HEK293 (cell line): ENCODE measurements around the gene SMIM41.

ENCODE experiments used
- CTCF ChIA-PET: fragments of 350-600 bp; formaldehyde crosslinking; extraction: SDS; loops from one replicate; lab custom pipeline; 2021; ENCODE audit warnings: antibody characterized with exemption; lab: Yijun Ruan, JAX
- POLR2A ChIA-PET: fragments of 300-600 bp; formaldehyde crosslinking; extraction: SDS; loops from one replicate; lab custom pipeline; 2020; ENCODE audit warnings: antibody characterized with exemption, inconsistent platforms; lab: Yijun Ruan, JAX
- H3K27ac ChIP-seq: fragments of 200-500 bp; sonication (Bioruptor generic); 2 replicates; pipeline ENCODE4 v1.5.1; 2014; ENCODE audit warnings: low read depth, low read length, control low read depth, inconsistent platforms; ENCODE audit errors: extremely low read depth
- H3K36me3 ChIP-seq, 2 experiments: fragments of 200-500 bp in 1 of 2; sonication (Bioruptor generic) in 1 of 2; 1 replicate in 1 of 2; 2 replicates in 1 of 2; pipeline ENCODE4 v1.5.1; 2014 to 2017; ENCODE audit warnings: inconsistent platforms in 2 of 2, low read length in 2 of 2; ENCODE audit not compliant: control insufficient read depth in 2 of 2, insufficient read depth in 1 of 2
- H3K4me1 ChIP-seq: fragments of 200-500 bp; sonication (Bioruptor generic); 2 replicates; pipeline ENCODE4 v1.5.1; 2014; ENCODE audit warnings: mild to moderate bottlenecking, low read length, inconsistent platforms; ENCODE audit not compliant: control insufficient read depth, insufficient read depth
- H3K4me3 ChIP-seq: 2 replicates; pipeline ENCODE4 v1.5.1; 2011; ENCODE audit warnings: low read depth, mild to moderate bottlenecking, control low read depth, low read length, moderate library complexity
- H3K9me3 ChIP-seq: fragments of 200-500 bp; sonication (Bioruptor generic); 2 replicates; pipeline ENCODE4 v1.5.1; 2014; ENCODE audit warnings: low read depth, low read length, inconsistent platforms; ENCODE audit not compliant: control insufficient read depth, insufficient read depth
- CTCF ChIP-seq: fragments of 450-650 bp; formaldehyde crosslinking; IDR thresholded peaks from 2 replicates; pipeline ENCODE4 v1.5.1; 2016; ENCODE audit warnings: missing biosample characterization, missing genetic modification characterization
- EGR2 ChIP-seq: fragments of 450-650 bp; formaldehyde crosslinking; IDR thresholded peaks from 2 replicates; pipeline ENCODE4 v1.5.1; 2016; ENCODE audit warnings: low read depth, missing biosample characterization, missing genetic modification characterization
- HOXA7 ChIP-seq: sonication (generic); formaldehyde crosslinking; IDR thresholded peaks from 2 replicates; pipeline ENCODE4 v1.8.1; 2022; ENCODE audit warnings: missing genetic modification reagents, borderline replicate concordance
- KLF1 ChIP-seq: fragments of 450-650 bp; formaldehyde crosslinking; IDR thresholded peaks from 2 replicates; pipeline ENCODE4 v1.5.1; 2016; ENCODE audit warnings: missing biosample characterization, missing genetic modification characterization
- KLF7 ChIP-seq: fragments of 450-650 bp; formaldehyde crosslinking; IDR thresholded peaks from 2 replicates; pipeline ENCODE4 v1.5.1; 2016; ENCODE audit warnings: missing biosample characterization, missing genetic modification characterization, borderline replicate concordance
- SP7 ChIP-seq: fragments of 450-650 bp; formaldehyde crosslinking; IDR thresholded peaks from 2 replicates; pipeline ENCODE4 v1.5.1; 2016; ENCODE audit warnings: missing biosample characterization, missing genetic modification characterization
- ZFHX2 ChIP-seq: fragments of 450-650 bp; formaldehyde crosslinking; conservative IDR thresholded peaks from 2 replicates; pipeline ENCODE4 v1.5.1; 2016; ENCODE audit warnings: missing biosample characterization, missing genetic modification characterization
- ZNF24 ChIP-seq: fragments of 450-650 bp; formaldehyde crosslinking; IDR thresholded peaks from 2 replicates; pipeline ENCODE4 v1.5.1; 2016; ENCODE audit warnings: missing biosample characterization, missing genetic modification characterization
- ZNF280D ChIP-seq: fragments of 450-650 bp; formaldehyde crosslinking; IDR thresholded peaks from 2 replicates; pipeline ENCODE4 v1.5.1; 2016; ENCODE audit warnings: missing biosample characterization, missing genetic modification characterization
- ZSCAN4 ChIP-seq: fragments of 450-650 bp; formaldehyde crosslinking; IDR thresholded peaks from 2 replicates; pipeline ENCODE4 v1.5.1; 2017; ENCODE audit warnings: missing biosample characterization, missing genetic modification characterization

The SMIM41 gene

GRCh38 chr12:52152905-52153317, 73.4 kb downstream of the SMIM41 start:
- H3K9me3 ChIP-seq, result no peaks in the 10 kb centered on the region
- POLR2A ChIA-PET, result no interaction called here
- no peak overlapping the region for H3K4me3 ChIP-seq
- H3K36me3 ChIP-seq, result no peaks in the 10 kb centered on the region
- no peaks in the 10 kb centered on the region; the same call in 1 of the 2 replicates for H3K4me1 ChIP-seq
- TF ChIP-seq CTCF (tag by site-specific recombination) (no peak), HOXA7 (no peak), ZFHX2 (tag by site-specific recombination) (peak; percentile 82), EGR2 (peak; percentile 63), KLF7 (tag by site-specific recombination) (no peak)
- CTCF ChIA-PET, result interaction anchor here (0.7 to 6.8 kb wide), 7 partner anchors 176 to 828 kb away, joined by 3 to 104 read pairs (median 6); no protein-coding TSS in a partner anchor
- no peak overlapping the region for H3K27ac ChIP-seq

- H3K4me1 ChIP-seq, result no peaks in the 10 kb centered on the region
- TF ChIP-seq ZSCAN4 (tag by site-specific recombination), result peak; percentile 72
- TF ChIP-seq KLF1 (tag by site-specific recombination), result peak; percentile 37; the same call in 1 of the 2 replicates
- no peak for TF ChIP-seq SP7
- TF ChIP-seq ZNF24 (tag by site-specific recombination), result no peak
- H3K9me3 ChIP-seq, result no peaks in the 10 kb centered on the region
- no peaks in the 10 kb centered on the region for H3K36me3 ChIP-seq
- no peak overlapping the region for H3K4me3 ChIP-seq
- no peak overlapping the region for H3K27ac ChIP-seq
- ChIA-PET POLR2A (interaction anchor here (1.0 kb wide), 1 partner anchor 8 kb away, joined by 4 read pairs; no protein-coding TSS in a partner anchor), CTCF (interaction anchor here (0.6 to 6.8 kb wide), 24 partner anchors 9 to 917 kb away, joined by 3 to 104 read pairs (median 5); partner anchors contain the start of gene DAZAP2)
Observed at GRCh38 chr12:52155048-52155868, 75.8 kb downstream of the SMIM41 start.

GRCh38 chr12:52156311-52156710, 76.8 kb downstream of the SMIM41 start:
- H3K4me1 ChIP-seq, result no peaks in the 10 kb centered on the region
- POLR2A ChIA-PET, result interaction anchor here (0.7 kb wide), 1 partner anchor 171 kb away, joined by 4 read pairs; no protein-coding TSS in a partner anchor
- no peak overlapping the region for H3K27ac ChIP-seq

More at GRCh38 chr12:52156311-52156710, 76.8 kb downstream of the SMIM41 start:
- Histone ChIP-seq H3K36me3 (no peaks in the 10 kb centered on the region), H3K4me3 (no peak overlapping the region), H3K9me3 (no peaks in the 10 kb centered on the region)
- CTCF ChIA-PET, result interaction anchor here (0.5 to 6.8 kb wide), 51 partner anchors 8 to 732 kb away, joined by 3 to 104 read pairs (median 4); partner anchors contain the start of gene KRT84
- TF ChIP-seq ZNF280D (tag by site-specific recombination), result no peak
